ENCODE measurements around the gene HOXC10. TPM values are rescaled to one million over a fixed set of nuclear protein-coding genes. Genes with fewer than 3 reads are reported as not detected.

Gene HOXC10
- total RNA-seq, 1 experiment from 2014 or later = 3.8 TPM

DNA sequence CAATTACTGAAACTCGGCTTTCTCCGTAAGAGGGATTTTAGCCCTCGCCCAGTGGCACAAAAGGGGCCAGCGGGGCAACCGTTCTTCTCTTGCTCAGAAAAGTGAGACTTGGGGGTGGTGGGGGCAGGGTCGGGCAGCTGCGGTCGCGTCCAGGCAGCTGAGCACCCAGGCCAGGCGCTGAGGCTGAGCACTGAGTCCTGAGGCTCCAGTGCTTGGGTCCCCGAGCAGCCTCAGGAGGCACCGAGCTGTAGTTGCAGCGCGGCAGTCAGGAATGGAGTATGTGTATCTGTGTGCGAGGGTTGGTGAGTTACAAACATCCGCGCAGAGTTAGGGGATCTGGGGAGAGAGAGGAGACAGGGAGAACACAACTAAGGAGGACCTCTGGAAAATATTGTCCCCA is 39.2 kb downstream of the HOXC10 start:
- DNase-seq (ENCODE audit: low read depth, low spot score) (no peak), ATAC-seq (peak; percentile 57)
- H3K9me3 ChIP-seq (ENCODE audit: control insufficient read depth in 1 of 2, insufficient read depth in 1 of 2, low read depth in 1 of 2, low read length in 2 of 2) = no peaks in the 10 kb centered on the region
- no peak overlapping the region for H3K27ac ChIP-seq (ENCODE audit: low read depth, low read length)
- H3K36me3 ChIP-seq (ENCODE audit: control insufficient read depth in 1 of 2, insufficient read depth in 2 of 2, low read length in 2 of 2) = no peaks in the 10 kb centered on the region
- H3K4me2 ChIP-seq (ENCODE audit: low read length) = no peak overlapping the region
- ChIA-PET POLR2A (interaction anchor here (0.6 kb wide), 1 partner anchor 30 kb away, joined by 8 read pairs; no protein-coding TSS in a partner anchor), CTCF (interaction anchor here (1.5 to 5.3 kb wide), 4 partner anchors 8 to 177 kb away, joined by 3 to 38 read pairs (median 6); partner anchors contain the start of genes HOXC5 and HOXC9), RAD21 (ENCODE audit: low non-redundant PET in 1 of 2, low total read pairs in 2 of 2, uncharacterized antibody in 2 of 2, unreplicated experiment in 2 of 2) (no interaction called here)
- H2AFZ ChIP-seq (ENCODE audit: low read depth, low read length, poor library complexity, severe bottlenecking) = no peak overlapping the region
- TF ChIP-seq SP1 (IDR thresholded peaks at IDR 0.05; ENCODE audit: low read depth) (no peak), CEBPB (IDR thresholded peaks at IDR 0.05; ENCODE audit: low read depth) (no peak), SIN3A (IDR thresholded peaks at IDR 0.05; ENCODE audit: low read depth) (no peak), EZH2 (IDR thresholded peaks at IDR 0.05) (no peak), ZNF274 (IDR thresholded peaks at IDR 0.05; ENCODE audit: low read depth, low read length) (no peak), EGR1 (IDR thresholded peaks at IDR 0.05; ENCODE audit: low read depth) (no peak), ZFX (IDR thresholded peaks at IDR 0.05) (no peak), CBX3 (IDR thresholded peaks at IDR 0.05; ENCODE audit: low read depth) (no peak), RAD21 (IDR thresholded peaks at IDR 0.05; ENCODE audit: low read depth) (no peak), EZH2phosphoT487 (IDR thresholded peaks at IDR 0.05; ENCODE audit: borderline replicate concordance) (no peak), FOSL1 (IDR thresholded peaks at IDR 0.05; ENCODE audit: low read depth) (no peak), YY1 (IDR thresholded peaks at IDR 0.05; ENCODE audit: extremely low read depth, insufficient replicate concordance, low read depth, low read length) (no peak), POLR2AphosphoS5 (IDR thresholded peaks at IDR 0.05; ENCODE audit: low read depth, low read length) (no peak), ELF1 (IDR thresholded peaks at IDR 0.05; ENCODE audit: borderline replicate concordance, low read depth) (no peak), POLR2A (IDR thresholded peaks at IDR 0.05; ENCODE audit: borderline replicate concordance, extremely low read depth, insufficient read depth, insufficient read length) (no peak)
- TF ChIP-seq, protein P1, sequence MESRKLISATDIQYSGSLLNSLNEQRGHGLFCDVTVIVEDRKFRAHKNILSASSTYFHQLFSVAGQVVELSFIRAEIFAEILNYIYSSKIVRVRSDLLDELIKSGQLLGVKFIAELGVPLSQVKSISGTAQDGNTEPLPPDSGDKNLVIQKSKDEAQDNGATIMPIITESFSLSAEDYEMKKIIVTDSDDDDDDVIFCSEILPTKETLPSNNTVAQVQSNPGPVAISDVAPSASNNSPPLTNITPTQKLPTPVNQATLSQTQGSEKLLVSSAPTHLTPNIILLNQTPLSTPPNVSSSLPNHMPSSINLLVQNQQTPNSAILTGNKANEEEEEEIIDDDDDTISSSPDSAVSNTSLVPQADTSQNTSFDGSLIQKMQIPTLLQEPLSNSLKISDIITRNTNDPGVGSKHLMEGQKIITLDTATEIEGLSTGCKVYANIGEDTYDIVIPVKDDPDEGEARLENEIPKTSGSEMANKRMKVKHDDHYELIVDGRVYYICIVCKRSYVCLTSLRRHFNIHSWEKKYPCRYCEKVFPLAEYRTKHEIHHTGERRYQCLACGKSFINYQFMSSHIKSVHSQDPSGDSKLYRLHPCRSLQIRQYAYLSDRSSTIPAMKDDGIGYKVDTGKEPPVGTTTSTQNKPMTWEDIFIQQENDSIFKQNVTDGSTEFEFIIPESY (IDR thresholded peaks at IDR 0.05; ENCODE audit: extremely low read depth, insufficient replicate concordance, low read length) = no peak
- TF ChIP-seq, protein P2, sequence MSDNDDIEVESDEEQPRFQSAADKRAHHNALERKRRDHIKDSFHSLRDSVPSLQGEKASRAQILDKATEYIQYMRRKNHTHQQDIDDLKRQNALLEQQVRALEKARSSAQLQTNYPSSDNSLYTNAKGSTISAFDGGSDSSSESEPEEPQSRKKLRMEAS (IDR thresholded peaks at IDR 0.05) = no peak
- TF ChIP-seq, protein P3, sequence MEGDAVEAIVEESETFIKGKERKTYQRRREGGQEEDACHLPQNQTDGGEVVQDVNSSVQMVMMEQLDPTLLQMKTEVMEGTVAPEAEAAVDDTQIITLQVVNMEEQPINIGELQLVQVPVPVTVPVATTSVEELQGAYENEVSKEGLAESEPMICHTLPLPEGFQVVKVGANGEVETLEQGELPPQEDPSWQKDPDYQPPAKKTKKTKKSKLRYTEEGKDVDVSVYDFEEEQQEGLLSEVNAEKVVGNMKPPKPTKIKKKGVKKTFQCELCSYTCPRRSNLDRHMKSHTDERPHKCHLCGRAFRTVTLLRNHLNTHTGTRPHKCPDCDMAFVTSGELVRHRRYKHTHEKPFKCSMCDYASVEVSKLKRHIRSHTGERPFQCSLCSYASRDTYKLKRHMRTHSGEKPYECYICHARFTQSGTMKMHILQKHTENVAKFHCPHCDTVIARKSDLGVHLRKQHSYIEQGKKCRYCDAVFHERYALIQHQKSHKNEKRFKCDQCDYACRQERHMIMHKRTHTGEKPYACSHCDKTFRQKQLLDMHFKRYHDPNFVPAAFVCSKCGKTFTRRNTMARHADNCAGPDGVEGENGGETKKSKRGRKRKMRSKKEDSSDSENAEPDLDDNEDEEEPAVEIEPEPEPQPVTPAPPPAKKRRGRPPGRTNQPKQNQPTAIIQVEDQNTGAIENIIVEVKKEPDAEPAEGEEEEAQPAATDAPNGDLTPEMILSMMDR (IDR thresholded peaks at IDR 0.05 in 2 of 3, conservative IDR thresholded peaks at IDR 0.05 in 1 of 3; ENCODE audit: borderline replicate concordance in 1 of 3, insufficient read depth in 1 of 3, low read depth in 2 of 3, low read length in 2 of 3) = no peak
- TF ChIP-seq, protein P4, sequence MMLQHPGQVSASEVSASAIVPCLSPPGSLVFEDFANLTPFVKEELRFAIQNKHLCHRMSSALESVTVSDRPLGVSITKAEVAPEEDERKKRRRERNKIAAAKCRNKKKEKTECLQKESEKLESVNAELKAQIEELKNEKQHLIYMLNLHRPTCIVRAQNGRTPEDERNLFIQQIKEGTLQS (IDR thresholded peaks at IDR 0.05) = no peak
- no peaks in the 10 kb centered on the region for H4K20me1 ChIP-seq (ENCODE audit: insufficient read depth)
- no TSS peak for BruUV-seq (replicated peaks)
- H3K79me2 ChIP-seq (ENCODE audit: insufficient read depth, low read length) = no peaks in the 10 kb centered on the region
- H3K27me3 ChIP-seq (ENCODE audit: insufficient read depth, low read length) = no peaks in the 10 kb centered on the region
- H3K4me3 ChIP-seq (replicated peaks in 1 of 2; ENCODE audit: low read depth in 1 of 2, low read length in 2 of 2) = no peak overlapping the region
- peaks cover 13 to 23% of the 10 kb centered on the region in 2 experiments; a peak in 3 of 4 replicates for H3K4me1 ChIP-seq (ENCODE audit: control insufficient read depth in 1 of 2, insufficient read depth in 2 of 2, low read length in 2 of 2)
- H3K9me2 ChIP-seq (ENCODE audit: insufficient read depth) = no peaks in the 10 kb centered on the region
- H3K9ac ChIP-seq (ENCODE audit: low read length) = no peak overlapping the region
- intact Hi-C loops (cut with micrococcal nuclease) = no loop called here
